GM19035 (cell line): Measurements from ENCODE around the gene FMOD.

Experiments
- ATAC-seq: cut with Tn5 transposase; IDR thresholded peaks from one replicate; pipeline ENCODE4 v1.9.1; 2021; ENCODE audit not compliant: unreplicated experiment

FMOD gene

DNA sequence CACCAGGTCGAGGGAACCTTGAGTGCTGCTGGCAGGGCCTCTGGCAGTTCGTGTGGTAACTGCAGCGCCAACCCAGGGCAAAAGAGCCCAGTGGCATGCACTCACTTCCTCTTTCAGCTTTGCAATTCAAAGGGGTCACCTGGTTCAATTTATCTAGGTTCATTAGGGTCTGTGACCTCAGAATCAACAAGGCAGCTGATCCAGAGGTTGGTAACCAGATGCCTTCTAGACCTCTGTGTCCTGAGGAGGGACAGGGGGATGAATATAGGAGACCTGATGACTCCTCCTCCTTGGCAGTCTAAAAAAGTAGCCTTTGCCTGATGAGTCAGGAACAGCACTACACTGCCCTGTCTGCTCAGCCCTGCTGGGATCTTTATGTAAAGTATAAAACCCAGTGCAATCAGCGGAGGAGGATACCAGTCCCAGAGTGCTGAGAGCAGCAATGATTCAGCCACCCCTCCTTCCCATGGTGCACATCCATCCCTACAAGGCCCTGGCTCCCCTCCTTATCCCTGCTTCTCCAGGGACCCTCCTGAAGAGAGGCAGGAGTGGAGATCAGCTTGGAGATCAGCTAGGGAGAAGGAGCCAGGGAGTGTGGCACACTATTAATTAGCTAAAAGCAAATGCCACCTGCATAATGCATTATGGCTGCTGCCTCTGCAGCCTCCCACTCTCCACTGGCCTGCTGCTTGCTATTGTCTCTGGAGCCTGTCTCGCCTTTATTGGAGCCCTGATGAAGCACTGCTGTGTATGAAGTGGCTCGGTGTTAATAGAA lies 11.2 kb upstream of the FMOD start:
- ATAC-seq, result no peak

DNA sequence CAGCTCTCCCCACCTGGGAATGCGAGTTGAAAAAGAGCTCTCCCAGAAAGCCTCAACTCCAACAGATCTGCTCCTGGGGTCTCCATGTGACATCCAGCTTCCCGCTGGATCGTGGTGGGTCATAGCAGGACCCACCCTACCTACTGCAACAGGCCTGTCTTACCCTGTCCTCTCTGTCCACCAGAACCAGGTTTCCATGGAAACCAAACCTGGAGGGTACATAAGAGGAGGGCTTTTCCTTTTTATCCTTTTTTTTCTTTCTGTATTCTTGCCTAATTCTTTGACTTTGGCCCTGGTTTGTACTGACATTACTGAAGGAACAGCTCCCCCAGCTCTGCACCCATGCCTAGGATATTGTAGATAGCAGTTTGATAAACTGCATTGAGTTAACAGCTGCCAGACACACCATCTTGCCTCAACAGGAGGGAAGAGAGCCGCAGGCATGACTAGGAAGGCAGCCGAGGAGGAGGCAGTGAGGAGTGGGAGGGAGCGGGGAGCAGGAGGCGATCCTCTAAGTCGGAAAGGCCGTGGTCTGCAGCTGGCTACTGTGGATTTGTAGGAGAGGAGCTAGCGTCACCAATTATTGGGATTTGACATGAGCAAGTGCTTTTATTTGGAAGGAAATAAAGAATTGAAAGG lies 9.7 kb upstream of the FMOD start:
- ATAC-seq, result no peak

DNA sequence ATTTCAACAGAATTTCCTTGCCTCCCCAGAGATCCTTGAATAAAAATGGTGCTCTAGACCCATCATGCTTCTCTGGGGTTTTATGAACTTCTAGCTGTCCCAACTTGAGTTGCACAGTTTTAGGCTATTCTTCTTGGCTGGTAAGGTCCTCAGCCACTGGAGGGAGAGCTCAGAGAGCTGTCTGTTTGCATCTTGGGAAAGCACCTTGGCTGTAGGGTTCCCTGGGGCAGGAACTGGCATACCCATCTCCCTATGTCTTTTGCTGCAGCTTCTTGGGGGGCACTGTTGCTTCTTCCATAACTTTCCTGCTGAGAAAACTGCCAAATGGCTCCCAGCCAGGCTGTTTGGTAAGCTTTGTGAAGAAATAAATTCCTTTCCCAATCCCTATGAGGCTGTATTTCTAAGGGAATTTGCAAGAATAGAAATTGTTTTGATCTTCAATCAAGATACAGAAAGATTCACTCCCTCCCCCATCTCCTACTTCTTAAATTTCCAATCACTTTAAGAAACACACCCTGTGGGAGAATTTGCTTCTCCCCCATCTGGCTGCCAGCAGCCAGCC lies 8.2 kb upstream of the FMOD start:
- no peak for ATAC-seq

DNA sequence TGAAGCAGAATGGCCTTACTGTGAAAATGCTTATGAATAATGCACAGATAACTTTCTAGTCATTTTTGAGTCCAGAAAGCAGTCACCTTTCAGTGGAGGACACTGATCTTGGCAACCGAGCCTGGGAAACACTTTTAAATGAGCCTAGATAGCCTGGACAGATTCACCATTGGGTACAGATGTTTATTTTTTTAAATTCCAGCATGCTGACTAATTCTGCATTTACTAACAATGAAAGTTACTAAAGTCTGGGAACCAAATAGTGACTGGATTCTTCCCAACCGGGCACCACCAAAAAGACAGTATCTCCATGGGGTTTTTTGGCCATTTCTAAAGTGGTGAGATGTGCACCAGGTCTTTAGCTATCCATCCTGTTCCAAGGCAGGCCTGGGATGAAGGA lies 3.3 kb upstream of the FMOD start:
- no peak for ATAC-seq

DNA sequence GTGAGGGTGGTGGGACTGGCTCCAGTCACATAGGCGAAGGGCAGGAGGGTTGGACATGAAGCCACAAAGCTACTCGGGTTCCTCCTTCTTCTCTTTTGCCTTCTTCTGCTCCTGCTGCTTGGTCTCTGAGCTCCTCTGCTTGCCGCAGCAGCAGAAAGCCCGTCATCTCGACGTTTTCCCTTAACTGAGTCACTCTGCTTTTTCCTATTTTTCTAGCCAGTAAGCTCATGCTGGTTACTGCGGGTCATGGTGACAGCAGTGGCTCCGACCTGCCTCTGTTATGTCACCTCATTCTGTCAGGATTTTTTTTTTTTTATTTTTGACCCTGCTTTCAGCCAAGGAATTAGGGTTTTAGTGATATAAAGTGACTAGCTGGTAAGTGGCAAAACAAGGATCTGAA lies 2.6 kb upstream of the FMOD start:
- no peak for ATAC-seq

DNA sequence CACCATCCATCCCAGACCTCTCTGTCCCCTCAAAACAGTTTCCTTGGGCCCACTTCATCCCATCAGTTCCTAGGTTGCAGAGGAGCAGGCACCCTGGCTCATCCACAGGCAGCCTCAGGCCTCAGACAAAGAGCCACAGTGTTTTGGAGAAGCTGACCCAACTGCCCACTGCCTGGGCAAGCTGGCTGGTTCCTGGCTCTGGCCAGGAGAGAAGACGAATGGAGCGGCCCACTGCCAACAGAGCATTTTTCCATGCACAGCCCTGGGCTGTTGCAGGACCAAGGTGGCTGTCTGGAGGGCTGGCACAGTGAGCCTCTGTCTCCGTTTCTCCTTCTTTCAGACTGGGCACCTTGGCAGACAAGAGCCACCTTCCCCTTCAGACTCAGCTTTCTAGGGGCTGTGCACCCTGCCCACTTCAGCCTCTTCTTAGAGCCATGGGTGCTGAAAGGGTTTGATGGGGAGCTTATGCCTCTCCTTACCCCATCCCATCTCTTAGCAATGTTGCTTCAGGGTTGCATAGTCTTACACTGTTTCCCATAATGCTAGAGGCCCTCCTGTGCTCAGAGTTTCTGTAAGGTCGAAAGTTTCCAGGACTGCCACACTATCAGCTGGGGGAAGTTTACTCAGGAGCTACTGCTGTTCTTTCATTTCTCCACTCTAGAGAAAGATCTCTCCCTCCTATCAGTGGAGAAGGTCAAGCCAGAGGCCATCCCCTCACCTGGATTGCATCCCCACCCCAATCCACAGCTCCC lies 973 bp downstream of the FMOD start:
- ATAC-seq, result no peak

DNA sequence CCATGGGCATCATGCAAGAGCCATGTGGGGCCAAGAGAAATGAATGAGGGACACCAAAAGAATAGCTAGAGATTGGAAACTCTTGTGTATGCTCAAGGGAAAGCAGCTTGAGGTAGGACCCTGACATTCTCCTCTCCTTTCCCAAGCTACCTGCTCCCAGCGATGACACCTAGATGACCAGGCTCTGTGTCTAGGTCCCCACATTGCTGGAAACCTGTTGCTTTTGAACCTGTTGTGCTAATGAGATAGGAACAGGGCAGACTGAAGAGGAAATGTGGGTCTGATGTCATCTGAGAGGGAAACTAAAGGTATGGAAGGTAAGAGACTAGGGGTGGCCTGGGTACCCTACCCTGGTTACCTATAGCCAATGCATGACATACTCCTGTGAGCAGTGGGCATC lies 1.8 kb downstream of the FMOD start:
- ATAC-seq, result no peak

DNA sequence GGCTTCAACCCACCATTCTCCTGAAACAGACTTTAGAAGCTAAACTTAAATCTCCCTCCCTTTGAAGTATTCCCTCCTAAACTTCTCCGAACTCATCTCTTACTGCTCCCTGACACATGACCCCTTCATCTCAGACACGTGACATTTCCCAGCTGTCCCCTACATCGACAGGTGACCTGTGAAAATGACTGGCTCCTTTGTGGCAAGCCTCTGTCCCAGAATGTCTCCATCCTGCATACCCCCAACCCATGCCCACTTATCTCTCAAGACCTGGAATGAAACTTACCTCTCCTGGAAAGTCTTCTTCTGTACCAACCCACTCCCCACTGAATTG lies 4.2 kb downstream of the FMOD start:
- no peak for ATAC-seq

DNA sequence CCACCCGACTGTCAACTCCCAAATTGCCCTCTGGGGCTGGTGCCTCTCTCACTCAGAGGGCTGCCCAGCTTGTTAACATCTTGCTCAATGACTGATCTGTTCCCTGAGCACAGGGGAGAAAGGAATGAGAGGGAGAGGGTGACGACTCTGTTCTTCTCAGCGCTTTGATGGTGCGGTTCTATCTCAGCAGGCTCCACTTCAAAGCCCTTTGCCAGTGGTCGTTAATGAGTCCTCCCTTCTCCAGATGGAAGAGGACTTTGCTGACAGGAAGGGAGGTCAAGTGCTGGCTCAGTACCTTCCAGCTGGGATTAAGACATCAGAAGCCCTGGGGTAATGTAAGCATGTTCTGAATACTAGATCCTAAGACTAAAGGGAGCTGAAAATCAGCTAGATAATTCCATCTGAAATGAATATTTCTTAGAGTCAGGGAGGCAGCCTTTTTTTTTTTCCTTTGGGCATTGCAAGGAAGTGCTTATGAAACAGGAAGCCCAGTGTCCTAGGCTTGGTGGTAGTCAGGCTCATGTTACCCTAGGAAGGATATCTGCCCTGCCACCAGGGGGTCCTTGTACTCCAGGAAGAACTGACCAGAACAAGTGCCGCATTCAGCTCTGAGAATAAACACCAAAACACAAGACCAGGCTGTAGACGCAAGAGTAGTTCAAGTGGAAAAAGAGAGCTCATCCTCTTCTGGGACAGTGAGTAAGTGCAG lies 4.7 kb downstream of the FMOD start:
- no peak for ATAC-seq

DNA sequence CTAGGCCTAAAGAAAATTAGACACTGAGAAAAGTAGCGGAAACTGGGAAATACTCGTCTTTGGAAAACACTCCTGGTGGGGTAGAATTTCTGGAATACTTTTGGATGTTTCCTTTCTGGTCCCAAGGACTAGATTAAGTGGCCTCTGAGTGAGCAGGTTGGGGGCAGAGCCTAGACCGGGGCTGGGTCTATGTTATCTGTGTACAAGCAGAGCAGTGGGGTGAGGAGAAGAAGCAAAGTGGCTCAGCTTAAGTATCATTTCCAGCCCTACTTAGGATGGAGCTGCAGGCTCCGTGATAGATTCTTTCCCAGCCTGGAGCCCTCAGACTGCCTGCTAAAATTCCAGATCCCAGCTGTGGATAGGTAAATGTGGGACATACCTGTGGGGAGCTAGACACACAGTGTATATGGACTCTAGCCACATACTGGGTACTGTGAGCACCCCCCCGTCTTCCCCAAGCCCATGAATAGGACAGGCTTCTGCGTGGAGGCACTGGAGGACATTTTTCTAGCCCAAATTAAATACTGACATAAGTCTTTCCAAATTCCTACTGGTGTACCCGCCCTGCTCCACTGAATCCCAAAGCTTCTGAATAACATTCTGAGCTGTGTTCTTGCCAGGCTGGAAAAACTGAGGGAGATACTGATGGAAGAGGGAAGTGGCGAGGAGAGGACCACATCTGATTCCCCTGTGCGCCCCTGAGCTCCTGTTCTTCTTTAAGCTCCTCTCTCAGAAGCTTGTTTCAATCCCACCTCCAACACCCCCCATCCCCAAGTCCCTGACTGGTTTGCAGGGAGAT lies 6.8 kb downstream of the FMOD start:
- no peak for ATAC-seq

DNA sequence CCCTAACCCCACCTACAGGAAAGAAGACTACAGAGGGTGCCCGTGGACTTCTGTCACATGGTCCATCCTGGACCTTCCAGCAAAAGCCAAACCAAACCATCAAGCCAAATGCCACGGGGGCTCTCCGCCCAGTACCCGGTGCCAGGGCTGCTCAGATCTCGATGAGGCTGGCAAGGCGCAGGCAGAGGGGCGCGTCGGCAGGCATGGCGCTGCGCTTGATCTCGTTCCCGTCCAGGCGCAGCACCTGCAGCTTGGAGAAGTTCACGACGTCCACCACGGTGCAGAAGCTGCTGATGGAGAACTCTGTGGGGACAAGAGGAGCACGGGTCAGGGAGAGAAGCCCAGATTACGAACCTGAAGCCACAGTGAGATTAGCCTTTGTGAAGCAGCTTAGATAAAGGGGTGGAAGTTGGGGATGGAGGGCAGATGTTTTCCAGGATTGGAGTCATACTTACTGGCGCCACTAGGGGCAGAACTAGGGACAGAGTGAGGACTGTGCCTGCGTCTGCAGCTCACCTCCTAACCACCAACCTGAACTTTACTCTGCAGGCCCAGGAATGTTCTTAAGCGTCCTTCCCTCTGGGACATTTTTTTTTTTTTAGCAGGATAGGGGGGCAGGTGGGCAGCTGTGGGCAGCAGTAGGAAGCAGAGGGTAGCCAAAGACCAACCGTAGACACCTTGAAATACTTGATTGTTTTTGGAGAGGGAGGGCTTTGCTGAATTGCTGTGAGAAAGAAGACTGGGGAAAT lies 8.6 kb downstream of the FMOD start:
- ATAC-seq, result no peak

DNA sequence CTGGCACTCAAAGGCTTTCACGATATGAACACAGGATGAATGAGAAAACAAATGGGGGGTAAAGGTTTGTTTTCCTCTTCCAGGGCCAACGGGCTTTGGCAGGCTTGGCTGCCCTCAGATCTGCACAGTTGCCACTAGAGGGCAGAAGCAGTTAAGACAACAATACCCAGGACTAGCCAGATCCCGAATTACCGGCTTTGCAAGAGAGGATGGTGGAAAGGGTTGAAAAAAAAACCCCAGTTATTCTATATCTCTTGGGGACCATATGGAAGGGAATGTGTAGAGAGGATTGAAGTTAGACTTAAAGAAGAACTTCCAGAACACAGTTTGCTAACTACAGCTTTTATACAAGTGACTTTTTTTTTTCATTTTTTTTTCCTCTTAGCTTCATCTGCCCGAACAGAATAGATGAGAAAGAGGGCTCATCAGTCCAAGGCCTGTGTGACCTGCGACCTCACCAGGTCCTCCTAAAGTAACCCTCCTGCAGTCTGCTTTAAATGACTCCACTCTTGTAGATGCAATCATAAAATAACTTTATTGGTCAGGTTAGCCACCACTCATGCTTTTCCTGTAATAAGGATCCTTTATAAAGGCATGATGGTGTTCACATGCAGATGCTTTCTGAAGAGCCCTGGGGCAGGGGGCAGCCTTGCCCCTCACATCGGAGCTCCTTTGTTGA lies 10.7 kb downstream of the FMOD start:
- no peak for ATAC-seq

DNA sequence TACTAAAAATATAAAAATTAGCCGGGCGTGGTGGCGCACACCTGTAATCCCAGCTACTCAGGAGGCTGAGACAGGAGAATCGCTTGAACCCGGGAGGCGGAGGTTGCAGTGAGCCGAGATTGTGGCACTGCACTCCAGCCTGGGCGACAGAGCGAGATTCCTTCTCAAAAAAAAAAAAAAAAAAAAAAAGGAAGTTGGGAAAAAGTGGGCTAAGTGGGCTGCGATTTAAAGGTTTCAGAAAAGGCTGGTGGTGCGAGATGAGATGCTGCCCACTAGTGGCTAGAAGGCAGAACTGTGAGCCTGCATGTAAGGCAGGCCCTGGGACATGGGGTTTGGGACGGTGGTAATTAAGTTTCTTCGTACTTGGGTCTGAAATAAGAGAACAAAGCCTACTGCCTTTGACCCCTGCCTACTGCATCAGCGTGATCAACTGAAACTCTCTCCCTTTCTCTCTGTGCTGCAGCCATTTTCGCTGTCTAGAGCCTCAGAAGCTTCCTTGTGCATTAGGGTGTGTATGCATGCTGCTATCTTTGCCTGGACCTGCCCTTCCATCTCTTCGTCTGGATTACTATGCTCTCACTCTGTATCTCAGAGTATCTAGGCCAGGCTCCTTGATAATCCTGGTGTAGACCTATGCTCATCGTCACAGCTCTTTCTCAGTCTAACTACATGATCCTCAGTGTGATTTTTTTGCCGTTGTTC lies 12.4 kb downstream of the FMOD start:
- no peak for ATAC-seq

DNA sequence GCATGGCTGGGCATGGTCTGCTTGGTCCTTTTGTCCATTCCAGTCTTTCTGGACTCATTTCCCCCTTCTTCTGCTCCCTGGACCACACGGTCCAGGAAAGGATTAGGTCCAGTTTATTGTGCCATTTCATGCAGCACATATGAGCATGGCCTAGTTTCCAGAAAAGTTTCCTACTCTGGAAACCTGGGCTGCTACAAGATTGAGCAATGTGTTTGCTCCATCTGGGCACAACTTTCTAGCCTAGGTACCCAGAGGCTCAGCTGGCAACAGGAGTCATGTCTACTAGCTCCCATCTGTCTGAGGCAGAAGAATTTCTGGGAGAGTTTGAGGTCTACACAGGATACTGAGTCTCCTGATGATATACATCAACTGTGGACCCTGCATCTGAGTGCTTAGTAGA lies 14.8 kb downstream of the FMOD start:
- ATAC-seq, result no peak

DNA sequence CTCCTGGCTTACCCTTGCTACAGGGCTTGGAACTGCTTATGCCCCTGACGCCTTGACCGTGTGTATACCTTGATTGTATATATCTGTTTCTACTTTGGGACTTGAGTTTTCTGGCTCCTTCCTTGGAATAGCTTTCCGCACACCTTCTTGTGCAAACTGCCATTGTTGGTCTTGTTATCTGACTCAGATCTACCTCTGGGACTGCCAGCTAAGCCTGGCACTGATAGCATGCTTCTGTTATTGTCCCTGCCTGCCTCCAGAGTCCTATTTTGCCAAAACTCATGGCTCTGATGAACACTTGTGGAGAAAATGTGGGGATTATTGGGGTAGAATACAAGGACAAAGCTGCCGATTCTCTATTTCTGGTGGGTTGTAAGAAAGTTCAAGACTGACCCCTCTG lies 15.4 kb downstream of the FMOD start:
- no peak for ATAC-seq

DNA sequence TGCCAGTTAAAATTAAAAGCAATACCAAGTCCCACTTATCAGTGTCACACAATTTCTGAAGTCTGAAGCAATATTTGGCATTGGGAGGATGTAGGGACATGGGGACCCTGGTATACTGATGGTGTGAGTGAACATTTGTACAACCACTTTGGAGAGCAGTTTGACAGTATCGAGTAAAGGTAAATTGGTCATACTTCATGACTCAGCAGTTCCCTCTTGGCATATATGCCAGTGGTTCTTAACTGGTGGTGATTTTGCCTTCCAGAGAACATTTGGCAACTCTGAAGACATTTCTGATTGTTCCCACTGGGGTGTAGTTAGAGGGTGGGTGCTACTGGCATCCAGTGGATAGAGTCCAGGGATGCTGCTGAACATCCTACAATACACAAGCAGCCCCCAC lies 19.7 kb downstream of the FMOD start:
- ATAC-seq, result no peak

DNA sequence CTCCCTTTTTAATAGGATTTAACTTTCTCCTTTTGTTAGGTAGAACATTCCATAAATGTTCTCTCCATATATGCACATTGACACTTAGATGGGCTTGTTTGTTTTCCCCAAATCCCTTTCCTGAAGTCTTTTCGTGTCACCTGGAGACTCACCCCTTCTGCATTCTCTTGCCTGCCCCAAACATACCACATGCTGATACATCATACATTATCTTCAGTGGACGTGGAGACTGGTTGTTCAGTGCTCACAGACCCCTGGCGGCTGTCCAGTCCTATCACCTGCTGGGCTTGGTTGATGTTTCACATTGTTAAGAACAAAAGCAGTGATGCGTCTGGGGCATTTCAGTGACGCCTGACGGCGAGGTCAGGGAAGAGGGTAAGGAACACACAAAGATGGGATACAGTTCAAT lies 22.2 kb downstream of the FMOD start:
- no peak for ATAC-seq

DNA sequence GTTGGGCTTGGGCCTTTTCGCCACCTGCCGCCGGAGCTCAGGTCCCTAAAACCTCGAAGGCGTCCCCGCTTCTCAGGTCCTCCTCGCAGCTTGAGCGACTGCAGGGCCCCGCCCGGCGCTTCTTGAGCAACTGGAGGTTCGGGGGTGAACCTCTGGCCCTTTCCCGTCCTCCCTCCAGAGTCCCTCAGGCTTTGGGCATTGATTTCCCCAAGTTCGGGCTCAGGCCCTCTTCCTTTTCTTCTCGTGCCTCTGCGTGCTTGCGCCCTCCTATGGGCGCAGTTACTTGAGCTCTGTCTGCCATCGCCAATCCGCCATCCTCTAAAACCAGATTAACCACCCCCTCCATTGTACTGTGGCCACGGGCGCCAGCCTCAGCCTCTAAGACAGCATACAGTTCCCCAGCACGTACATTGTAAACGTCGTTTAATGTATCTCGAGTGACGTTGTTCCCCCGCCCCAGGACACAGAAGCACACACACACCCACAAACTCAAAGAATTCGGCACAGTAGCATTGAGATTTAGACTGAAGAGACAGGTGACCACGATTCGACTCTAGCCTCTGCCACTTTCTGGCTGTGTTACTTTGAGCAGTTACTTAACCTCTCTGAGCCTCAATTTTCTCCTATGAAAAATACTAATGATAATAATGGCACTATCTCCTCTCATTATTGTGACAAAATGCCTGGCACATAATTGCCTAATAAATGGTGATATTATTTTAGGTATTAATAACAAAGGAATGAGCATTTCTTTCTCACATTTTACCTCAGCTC lies 23.1 kb downstream of the FMOD start:
- peak; percentile 28 for ATAC-seq
